Activated gamma-delta T cell (primary cell): Measurements from ENCODE around the gene CNOT2.
"Not testable (repeated sequence)": the region's sequence is repeated elsewhere in the genome, so short reads cannot be mapped to it uniquely, and the experiment has no call there.

Experiments
- DNase-seq: peaks from one replicate; lab custom pipeline; 2025; lab: John Stamatoyannopoulos, UW

CNOT2 gene

DNA sequence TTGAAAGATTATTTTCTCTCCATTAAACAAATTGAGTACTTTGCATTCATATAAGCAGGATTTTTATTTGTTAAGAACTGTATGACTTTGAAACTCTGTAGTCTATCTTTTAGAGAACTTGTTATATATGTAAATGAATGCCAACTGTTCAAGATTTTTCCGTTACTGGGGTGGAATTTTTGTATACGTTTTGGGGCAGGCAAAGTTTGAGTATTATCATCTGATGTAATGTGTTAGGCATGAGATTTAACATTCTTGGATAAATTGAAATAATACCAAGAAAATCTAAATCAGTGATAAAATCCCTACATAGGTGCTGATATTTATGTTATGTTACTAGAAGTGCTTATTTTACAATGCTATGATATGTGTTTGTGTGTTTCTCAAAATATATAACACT, 8.4 kb downstream of the CNOT2 start:
- no peak for DNase-seq

DNA sequence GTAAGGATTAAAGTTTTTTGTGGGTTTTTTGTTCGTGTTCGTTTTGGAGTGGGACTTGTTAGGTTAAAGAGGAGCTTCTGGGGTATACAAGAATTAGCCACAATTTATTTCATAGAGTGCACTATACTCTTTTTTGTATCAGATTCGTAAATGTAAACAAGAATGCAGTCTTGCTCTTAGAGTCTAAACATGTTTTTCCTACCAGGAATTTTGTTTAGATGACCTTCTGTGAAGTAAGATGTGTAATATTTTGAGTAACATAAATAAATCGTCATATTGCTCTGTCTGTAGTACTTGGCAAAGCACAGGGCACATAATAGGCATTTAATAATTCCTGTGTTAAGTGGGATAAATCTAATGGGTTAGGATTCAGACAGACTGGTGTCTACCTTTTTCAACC, 9.6 kb downstream of the CNOT2 start:
- no peak for DNase-seq

DNA sequence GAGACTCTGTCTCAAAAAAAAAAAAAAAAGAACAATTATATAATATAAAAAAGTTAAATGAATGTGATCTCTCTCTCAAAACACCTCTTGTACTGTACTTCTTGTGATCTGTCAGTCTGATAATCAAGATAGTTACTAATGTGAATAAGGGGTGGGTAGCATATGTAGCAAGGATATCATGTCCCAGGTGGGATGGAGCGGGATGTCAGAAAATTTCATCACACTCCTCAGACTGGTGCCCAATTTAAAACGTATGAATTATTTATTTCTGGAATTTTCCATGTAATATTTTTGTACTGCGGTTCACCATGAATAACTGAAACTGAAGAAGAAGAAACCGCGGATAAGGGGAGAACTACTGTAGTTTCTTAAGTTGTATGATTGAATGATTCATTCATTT, 11.0 kb downstream of the CNOT2 start:
- DNase-seq = no peak

DNA sequence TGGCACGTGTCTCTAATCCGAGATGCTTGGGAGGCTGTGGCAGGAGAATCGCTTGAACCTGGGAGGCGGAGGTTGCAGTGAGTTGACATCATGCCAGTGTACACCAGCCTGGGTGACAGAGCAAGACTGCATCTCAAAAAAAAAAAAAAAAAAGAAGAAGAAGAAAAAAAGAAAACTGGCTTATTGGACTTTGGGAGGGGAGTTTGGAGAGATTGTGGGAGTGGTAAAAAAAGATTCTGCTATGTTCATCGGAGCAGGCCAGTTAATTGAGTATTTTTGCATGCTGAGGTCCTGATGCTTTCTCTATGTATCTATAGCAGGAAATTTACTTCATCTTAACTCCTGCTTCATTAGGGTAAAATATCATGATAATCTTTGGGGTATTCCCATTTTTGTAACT, 11.6 kb downstream of the CNOT2 start:
- DNase-seq = no peak

DNA sequence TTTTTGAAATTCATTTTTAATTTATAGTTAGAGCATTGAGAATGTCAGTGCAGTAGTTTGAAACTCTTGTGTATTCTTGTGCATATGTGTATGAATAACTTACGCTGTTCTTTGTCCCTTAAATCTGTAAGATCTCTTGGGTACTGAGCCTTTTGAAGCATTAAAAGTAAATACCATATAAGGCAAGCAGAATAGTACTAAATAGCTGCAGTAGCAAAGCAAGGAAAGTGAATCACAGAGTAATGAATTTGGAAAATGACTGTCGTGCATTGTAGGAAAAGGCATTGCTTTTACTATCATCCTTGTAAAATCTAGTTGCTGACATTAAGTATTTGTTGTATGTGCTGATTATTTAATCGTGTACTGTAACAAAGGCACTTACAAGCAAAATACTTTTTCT, 12.1 kb downstream of the CNOT2 start:
- no peak for DNase-seq

DNA sequence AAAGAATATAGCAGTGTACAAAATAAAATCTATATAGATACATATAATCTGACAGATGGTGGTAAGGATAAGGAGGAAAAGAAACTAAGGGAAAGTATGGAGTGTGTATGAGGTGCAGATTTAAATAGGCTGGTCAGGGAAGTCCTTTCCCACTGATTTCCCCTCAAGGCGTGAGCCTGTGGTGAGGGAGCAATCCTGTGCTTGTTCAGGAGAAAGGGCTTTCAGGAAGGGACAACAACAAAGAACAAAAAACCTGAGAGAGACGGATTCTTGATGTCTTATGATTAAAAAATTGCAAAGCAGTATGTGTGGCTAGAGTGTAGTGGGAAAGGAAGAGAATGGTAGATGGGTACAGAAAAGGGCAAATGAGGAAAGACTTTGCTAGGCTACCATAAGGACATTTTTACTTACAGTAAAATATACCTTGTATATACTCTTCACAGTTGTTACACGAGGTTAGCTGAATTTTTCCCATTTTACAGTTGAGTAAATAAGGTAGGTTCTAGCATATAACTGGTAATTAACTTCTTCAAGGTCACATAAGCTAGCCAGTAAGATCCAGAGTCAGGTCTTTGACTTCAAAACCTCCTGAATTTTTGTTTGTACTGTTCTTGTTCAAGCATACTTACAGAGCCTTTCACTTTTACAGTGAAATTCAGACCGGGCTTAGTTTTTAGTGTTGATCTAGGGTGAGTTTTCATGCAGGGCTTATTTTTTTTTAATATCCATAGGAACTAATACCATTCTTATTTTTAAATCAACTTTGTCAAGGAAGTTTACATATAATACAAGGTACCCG, 15.6 kb downstream of the CNOT2 start:
- no peak for DNase-seq

DNA sequence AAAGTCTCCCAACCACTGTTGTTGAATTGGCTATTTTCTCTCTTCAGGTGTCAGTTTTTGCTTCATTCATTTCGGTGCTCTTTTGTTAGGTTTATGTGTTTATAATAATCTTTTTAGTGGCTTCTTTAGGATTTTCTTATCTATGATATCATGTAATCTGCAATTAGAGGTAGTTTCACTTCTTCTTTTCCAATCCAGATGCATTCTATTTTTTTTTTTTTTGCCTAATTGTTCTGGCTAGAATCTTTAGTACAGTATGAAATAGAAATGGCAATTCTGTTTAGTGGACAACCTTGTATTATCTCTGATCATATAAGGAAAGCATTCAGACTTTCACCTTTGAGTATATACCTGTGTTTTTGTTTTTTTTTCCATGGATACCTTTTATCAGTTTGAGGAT, 17.4 kb downstream of the CNOT2 start:
- no peak for DNase-seq

DNA sequence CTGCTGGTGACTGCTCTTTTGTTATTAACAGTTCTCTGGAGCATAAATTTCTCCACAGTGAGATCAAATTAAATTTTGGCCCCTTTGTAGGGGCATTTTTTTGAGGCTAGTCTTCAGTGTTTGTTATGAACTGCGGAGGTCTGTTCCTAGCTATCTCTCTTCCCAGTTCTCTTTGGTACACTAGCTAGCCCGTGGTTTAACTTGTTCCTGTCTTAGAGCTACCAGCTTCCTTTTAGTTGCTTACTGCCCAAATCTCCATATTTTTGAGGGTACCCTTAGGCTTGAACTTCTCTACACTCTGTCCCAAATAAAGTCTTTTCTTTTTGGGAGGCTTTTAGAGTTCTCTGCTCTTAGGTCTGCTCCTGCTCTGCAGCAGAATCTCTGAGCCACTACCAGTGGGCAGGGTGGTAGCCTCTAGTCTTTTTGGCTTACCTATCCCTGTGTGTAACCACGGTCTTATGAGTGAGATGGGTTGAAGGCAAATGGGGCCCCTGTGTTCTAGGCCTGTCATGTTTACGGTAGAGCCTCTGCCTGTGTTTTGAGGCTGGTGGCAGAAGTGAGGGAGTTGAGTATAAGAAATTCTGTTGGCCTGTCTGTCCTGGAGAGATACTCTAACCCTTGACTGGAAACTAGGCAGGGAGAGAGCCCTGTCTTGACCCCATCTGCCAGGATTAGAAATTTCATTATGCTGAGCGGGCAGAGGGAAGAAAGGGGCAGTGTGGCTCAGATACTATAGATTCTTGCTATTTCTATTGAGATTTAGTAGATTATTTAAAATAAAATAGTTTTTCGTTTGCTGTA, 21.0 kb downstream of the CNOT2 start:
- no peak for DNase-seq

DNA sequence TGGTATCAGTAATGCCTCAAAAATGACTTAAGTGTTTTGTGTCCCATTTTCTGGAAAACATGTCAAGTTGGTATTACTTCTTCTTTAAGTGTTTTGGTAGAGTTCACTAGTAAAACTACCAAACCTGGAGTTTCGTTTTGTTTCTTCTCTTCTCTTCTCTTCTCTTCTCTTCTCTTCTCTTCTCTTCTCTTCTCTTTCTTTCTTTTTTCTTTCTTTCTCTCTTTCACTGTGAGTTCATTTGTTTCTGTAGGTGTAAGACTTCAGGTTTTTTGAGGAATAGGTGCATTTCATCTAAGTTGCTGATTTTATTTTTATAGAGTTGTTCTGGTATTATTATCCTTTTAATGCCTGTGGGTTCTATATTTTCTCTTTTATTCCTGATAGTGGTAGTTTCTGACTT, 21.9 kb downstream of the CNOT2 start:
- no peak for DNase-seq

DNA sequence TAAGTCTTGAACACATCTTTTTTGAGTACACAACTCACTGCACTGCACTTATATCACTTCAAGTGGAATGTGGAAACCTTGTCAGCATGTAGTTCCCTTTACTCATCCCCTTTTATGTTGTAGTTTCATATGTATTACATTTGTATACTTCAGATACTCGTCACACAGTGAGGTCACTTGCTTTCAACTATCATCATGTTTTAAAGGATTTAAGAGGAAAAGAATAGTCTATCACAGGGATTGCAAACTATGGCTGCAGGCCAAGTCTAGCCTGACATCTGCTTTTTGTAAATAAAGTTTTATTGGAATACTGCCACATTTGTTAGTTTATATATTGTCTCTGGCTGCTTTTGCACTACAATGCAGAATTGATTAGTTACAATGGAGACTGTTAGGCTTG, 24.3 kb downstream of the CNOT2 start:
- no peak for DNase-seq

DNA sequence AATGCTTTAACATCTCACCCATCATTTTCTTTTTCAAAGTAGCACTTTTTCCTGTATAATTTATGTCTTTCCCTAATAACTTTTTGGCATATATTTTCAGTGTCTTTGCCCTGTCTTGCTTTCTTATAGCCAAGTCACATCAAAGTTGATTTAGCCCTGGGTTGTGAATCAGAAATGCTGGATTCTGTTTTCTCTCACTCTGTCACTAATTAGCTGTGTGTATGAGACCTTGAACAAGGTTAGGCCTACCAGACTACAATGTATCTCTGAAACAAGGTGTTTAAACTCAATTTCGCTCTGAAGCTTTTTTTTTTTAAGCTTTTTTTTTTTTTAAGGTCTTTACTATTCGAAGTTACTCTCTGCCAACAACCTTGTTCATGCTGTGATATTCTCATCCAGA, 25.7 kb downstream of the CNOT2 start:
- DNase-seq = no peak

DNA sequence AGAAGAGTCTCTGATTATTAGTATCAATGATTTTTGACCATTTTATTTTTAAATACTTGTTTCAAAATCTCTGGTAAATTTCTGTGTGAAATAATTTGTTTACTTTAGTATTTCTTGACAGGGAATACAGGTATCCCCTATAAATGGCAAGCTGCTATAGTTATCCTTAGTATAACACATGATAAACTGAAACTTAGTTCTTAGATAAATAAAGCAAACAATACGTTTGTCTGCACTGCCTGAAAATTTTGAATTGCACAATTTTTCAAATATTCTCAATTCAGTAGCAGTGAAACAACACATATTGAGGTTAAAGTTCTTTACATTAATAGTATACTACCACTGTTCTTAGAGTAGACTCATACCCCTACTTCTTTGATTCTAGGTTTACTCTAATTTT, 26.9 kb downstream of the CNOT2 start:
- DNase-seq = no peak

DNA sequence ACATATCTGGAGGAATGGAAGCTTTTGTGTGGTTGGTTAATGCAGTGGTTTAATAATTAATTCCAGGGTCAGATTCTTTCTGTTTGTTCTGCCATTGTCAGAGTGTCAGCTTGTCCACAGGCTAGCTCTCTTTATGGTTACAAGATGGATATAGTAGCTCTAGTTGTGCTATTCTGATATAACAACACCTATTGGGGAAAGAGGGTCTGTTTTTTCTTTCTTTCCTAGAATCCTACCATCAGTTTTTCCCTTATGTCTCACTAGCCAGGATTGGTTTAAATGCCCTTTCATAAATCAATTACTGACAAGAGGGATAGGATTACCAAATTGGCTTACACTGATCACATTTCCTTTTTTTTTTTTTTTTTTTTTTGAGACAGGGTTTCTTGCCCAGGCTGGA, 27.8 kb downstream of the CNOT2 start:
- DNase-seq = no peak

DNA sequence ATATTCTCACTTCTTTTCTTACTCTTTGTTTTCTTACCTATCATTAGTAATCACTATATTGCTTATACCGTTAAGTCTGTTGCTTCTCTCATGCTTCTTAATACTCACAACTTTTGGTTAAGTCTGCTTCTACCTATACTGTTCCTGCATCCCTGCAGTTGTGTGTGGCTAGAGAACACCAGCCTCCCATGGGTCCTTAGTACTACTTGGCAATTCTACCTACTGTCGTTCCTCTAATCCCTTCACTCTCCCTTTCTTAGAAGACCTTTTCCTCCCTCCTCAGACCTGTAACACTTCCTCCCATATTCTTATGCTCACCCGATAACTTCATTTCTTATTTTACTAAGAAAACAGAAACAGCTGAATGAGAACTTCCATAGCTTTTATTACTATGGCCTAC, 29.3 kb downstream of the CNOT2 start:
- no peak for DNase-seq

DNA sequence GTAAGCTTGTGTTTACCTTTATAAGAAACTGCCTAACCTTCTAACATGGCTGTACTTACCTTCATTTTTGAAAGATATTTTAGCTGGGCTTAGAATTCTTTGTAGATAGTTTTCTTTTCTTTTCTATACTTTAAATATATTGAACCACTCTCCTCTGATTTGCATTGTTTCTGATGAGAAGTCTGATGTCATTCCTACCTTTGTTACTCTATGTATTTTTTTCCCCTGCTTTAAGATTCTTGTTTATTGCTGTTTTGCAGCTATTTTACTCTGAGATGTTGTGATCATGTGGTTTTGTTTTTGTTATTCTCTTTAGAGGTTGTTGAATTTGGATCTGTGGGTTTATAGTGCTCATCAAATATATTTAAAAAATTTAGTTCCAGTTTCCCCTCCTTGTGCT, 31.8 kb downstream of the CNOT2 start:
- DNase-seq = no peak

DNA sequence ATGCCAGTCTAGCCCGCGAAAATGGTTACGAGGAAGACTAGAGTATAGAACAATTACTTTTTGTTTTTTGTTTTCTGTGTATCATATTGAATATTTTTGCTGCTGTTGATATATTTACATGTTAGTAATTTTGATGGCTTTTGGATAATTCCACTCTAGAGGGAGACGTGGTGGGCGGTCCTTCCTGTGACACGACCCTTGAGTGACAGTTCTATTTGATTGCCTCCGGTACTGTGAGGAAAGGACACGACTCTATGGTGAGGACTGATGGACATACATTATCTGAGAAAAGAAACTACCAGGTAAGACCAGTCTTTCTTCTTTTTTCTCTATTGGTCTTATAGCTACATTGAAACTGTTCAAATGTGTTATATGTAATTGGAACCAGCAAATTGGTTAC, 34.7 kb downstream of the CNOT2 start:
- DNase-seq = no peak

DNA sequence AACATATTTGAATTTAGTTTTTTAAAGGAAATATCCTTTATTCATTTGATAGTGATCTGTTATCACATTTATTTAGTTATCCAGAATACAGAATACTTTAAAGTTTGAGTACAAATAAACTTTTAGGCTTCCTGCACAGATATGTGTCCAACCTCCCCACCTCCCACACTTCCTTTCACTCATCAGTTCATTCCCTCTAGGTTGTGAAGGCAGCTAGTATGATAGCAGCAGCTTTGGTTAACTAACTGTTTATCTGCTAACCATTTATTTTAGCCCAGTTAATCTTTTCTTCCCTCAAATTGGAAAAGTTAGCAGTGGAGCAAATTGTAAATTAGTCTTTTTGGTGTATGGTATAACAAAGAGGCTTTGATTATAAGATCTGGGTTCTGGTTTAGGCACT, 35.7 kb downstream of the CNOT2 start:
- DNase-seq = no peak

DNA sequence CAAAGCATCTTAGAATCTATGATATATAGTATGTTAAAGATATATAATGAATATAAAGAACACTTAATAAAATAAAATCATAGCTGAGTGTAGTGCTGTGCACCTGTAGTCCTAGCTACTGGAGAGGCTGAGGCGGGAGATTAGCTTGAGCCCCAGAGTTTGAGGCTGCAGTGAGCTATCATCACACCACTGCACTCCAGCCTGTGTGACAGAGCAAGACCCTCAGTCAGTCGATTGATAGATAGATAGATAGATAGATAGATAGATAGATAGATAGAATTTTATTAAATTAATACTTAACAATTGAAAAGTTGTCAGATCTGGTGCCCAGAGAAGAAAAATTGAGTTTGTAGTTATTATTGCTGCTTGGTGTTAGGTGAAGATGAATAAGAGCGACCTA, 40.0 kb downstream of the CNOT2 start:
- no peak for DNase-seq

DNA sequence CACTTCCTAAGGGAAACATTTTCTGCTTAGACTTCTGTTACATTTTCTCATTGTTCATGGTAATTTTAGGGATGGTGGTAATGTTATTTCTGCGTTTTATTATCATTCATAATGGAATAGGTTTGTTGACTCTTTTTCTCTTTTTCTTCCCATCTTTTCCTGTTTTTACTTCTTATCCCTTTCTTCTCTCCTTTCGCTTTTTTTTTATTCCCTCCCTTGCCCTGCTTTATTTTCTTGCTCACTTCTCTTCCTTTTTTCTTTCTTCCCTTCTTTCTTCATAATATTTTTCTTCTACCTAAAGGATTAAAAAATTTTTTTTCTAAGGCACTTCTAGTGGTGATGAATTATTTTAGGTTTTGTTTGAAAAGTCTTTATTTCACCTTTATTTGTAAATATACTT, 45.6 kb downstream of the CNOT2 start:
- DNase-seq = no peak

DNA sequence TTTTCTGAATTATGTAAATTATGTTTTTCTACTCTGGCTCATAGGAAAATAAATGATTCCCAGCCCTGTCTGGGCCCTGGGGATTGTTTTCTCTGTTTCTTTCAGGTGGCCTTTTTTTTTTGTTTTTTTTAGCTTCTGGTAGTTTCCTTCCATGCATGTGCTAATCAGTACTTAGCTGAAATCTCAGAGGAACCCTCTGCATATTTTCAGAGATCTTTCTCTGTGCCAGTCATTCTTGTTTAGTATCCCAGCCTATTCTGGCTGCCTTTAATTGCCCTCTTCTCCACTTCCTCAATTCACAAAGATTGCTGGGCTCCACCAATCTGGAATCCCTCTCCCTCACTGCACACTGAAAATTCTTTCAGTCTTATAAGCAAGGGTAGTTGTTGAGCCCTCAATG, 46.9 kb downstream of the CNOT2 start:
- no peak for DNase-seq

DNA sequence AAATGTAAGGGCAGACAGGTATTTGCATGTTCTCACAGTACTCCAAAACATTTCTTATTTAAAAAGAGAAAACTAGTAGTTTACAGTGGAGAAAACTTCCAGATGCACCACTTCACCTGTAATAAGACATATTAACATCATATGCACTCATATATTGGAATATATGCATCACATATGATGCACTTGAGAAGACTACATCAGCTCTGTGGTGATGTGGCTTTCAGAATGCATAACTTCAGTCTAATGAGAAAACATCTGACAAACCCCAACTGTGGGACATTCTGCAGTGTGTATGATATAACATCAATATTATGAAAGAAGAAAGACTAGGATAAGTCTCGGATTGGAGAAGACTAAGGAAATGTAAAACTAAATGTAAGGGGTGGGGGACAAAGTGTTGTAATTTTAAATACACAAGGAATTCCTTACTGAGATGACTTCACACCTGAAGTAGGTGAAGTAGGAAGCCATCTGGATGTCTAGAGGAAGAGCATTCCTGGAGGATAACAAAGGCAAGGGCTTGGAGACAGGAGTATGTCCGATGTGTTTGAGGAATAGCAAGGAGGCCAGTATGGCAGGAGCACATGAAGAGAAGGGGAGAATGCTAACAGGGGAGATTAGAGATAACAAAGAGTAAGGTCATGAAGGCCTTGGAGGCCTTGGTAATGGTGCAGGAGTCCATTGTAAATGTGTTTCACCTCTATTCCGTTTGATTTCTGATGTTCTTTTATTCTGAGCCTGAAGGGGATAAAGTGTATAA, 49.0 kb downstream of the CNOT2 start:
- no peak for DNase-seq

DNA sequence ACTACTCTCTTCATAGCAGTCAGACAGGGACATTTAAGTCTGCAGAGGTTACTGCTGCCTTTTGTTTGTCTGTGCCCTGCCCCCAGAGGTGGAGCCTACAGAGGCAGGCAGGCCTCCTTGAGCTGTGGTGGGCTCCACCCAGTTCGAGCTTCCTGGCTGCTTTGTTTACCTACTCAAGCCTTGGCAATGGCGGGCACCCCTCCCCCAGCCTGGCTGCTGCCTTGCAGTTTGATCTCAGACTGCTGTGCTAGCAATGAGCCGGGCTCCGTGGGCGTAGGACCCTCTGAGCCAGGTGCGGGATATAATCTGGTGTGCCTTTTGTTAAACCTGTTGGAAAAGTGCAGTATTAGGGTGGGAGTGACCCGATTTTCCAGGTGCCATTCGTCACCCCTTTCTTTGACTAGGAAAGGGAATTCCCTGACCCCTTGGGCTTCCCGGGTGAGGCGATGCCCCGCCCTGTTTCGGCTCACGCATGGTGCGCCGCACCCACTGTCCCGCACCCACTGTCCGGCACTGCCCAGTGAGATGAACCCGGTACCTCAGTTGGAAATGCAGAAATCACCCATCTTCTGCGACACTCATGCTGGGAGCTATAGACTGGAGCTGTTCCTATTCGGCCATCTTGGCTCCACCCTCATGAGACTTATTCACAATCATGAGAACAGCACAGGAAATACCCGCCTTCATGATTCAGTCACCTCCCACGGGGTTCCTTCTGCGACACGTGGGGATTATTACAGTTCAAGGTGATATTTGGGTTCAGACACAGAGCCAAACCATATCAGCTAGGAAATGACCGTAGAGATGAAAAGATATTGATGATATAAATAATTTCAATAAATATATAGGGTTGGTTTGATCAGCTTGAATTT, 61.7 kb downstream of the CNOT2 start:
- DNase-seq = not testable (repeated sequence)
